Forelimb muscle (tissue), 1 donor: ENCODE results near the gene ZNF417. TPM values are rescaled to one million over a fixed set of nuclear protein-coding genes. Genes with fewer than 3 reads are reported as not detected.
"Not testable (repeated sequence)": the region's sequence is repeated elsewhere in the genome, so short reads cannot be mapped to it uniquely, and the experiment has no call there.

Source experiments
- DNase-seq: peaks from one replicate; pipeline ENCODE4 v3.0.0-alpha.2; 2013; ENCODE audit warnings: low read depth
- polyA plus RNA-seq: library from polyadenylated mRNA; unstranded; fragments of 120-200 nt; gene quantifications from one replicate; pipeline ENCODE4 v1.2.1, GENCODE V29; 2013; ENCODE audit not compliant: insufficient read length

Gene ZNF417
- polyA plus RNA-seq, result 14.2 TPM

DNA sequence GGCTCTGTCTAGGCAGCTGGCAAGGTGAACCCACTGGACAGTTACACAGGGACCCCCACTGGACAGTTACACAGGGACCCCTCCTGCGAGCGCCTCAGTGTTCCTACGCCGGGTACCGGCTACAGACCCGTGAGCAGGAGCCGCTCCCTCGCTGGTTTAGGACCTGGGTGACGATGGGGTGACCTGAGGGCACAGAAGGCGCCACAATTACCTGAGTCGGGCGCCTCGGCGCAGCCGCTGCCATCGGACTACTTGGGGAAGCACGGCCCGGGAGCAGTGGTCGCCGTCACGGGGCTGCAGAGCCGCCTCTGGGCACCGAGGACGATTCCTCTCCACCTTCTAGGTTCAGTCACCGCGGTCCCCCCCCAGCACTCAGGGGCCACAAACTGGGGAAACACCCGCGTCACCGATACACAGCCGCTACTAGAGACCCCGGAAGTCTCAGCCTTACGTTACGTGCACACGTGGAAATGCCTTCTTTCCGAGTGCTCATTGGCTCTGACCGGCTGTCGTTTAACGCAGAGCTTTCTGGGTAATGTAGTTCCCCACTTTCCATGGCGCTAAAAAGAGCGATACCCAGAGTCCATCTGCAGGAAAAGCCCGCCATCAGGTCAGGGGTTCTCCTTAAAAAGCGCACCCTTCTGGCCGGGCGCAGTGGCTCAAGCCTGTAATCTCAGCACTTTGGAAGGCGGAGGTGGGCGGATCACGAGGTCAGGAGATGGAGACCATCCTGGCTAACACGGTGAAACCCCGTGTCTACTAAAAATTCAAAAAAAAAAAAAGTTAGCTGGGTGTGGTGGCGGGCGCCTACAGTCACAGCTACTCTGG, at the start of gene ZNF417:
Gene ZNF417, minus strand, starts transcription at position 425 of the 828 bp plus-strand sequence. Its CDS starts 181 bp downstream, at position 244.
- peak; percentile 96 for DNase-seq

DNA sequence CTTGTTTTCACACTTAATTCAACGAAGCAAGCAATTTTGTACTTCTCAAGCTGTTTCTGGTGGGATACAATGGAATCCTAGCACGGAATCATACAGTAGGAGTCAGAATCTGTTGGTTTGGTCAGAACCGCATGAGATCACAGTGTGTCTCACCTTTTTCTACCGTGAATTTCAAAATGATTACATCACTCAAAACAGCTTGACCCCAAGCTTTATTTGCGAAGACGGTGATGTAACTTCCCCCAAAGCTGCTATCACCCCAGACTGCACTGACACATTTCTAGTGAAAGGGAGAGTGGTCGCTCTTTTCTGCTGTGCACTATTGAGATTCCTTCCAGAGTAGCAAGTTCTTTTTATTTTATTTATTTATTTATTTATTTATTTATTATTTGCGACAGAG, 48.4 kb upstream of the ZNF417 start:
- no peak for DNase-seq

DNA sequence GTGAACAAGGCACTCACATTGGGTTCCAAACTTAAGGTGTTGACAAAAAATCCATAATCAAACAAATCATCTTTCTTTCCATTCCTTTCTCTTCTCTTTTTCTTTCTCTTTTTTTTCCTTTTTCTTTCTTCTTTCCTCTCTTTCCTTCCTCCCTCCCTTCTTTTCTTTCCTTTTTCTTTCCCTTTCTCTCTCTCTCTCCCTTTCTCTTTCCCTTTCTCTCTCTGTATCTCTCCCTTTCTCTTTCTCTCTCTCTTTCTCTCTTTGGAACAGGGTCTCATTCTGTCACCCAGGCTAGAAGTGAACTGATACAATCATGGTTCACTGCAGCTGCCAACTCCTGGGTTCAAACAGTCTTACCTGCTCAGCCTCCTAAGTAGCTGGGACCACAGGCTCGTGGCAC, 45.4 kb upstream of the ZNF417 start:
- DNase-seq, result no peak

DNA sequence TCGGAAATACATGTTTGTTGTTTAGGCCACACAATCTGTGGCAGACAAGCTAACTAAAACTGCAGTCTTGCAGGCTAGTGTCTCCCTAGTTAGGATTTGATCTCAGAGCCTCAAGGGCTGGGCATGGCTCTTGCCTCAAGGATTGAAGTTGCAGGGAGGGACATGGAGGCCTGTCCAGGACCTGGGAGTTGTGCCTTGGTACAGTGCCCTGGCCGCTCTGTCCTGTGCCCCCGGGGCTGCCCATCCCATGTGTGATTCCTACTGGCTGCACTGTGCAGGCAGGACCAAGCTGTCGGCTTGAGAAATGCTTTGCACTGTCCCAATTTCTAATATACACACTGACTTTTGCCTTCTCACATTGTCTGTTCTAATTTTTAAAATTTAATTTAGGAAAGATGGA, 38.6 kb upstream of the ZNF417 start:
- DNase-seq, result no peak

DNA sequence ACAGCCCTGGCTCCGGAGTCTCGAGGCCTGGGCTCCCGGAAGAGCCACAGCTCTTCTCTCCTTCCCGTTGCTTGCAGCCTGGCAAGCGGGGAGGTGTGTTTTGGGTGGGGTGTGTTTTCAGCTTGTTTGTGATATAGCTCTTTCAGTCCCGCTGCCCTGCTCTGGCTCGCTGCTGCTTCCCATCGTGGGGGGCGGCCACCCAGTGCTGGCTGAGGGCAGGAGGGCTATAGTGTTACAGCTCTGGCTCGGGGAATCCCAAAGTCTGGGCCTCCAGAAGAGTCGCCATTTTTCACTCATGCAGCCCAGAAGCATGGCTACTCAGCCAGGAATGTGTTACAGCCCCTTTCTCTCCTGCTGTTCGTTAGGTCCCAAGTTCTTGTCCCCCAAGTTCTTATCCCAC, 33.3 kb upstream of the ZNF417 start:
- no peak for DNase-seq

DNA sequence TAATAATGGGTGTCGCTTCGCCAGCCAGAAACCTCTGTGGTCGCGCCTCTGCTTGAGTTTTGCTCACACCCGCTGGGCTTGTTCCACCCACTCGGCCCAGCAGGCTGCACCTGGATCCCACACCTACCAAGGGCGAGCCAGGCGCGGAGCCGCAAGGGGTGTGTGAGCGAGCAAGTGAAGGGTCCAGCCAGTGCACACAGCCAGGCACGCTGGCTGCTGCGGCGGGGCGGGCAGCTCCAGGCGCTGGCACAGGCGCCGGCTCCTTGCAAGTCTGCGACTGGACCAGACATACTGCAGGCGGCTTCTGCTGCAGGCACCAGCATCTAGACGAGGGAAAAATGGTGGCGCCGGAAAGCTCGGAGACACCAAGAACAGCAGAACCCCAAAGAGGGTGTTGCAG, 32.9 kb upstream of the ZNF417 start:
- no peak for DNase-seq

DNA sequence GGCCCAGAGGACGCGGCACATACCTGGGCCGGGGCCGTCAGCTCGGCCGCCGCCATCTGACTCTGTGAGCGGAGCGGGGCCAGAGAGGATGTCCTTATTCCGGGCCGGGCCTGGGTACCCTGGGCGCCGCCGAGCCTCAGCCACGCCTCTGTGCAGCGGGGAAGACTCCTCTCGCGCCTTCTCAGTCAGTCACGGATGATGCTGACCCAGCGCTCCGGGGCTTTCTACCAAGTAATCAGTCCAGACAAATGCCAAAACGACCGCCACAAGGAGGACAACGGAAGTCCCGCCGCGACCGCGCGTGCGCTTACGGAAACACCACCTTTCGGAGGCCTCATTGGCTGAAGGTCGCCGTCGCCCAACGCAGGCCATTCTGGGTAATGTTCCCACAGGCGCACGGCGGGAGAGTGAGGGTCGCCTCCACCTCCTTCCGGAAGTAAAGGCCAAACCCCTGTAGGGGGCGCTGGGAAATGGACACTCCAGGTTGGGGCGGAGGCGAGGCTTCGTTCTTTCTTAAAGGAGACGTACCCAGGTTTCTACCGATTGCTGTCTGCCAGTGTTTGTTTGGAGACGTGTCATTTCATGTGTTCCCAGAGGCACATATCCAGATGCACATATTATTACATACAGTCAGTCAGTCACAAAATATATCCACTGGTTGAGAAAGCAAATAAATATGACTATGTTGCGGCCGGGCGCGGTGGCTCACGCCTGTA, 31.2 kb upstream of the ZNF417 start, which contains the start of gene ZNF256:
Gene ZNF256, minus strand, starts transcription at position 288 of the 716 bp plus-strand sequence. Its CDS starts 232 bp downstream, at position 56.
- DNase-seq, result peak; percentile 92

DNA sequence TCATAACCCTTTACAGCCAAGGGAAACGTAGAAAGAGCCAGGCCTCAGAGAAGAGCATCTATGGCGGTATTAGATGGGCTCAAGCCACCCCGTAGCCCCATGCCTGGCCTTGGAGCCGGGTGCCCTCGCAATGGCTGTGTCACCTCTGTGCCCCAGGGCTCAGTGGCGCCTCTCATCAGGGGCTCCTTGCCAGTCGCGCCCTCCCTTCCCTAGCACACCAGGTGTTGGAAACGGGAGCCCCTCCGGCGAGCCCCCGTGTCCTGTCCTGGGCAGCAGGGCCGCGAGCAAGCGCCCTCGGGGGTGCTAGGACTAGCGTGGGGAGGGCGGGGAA, 30.7 kb upstream of the ZNF417 start:
- no peak for DNase-seq

DNA sequence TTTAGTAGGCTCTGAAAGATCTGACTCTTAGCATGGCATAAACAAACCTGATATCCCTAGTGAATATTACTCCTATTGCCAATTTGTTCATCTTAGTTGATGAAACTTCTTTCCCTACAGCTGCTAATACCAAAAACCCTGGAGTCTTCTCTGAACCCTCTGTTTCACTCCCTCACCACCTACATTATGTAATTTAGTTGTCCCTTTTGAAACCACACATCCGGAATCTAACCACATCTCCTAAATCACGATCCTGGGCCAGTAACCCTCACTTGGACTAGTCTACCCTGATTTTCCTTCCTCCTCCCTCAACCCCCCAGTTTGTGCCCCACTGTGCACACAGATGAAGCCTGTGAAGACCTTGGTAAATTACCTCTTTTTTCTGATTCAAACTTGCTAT, 29.9 kb upstream of the ZNF417 start:
- no peak for DNase-seq

DNA sequence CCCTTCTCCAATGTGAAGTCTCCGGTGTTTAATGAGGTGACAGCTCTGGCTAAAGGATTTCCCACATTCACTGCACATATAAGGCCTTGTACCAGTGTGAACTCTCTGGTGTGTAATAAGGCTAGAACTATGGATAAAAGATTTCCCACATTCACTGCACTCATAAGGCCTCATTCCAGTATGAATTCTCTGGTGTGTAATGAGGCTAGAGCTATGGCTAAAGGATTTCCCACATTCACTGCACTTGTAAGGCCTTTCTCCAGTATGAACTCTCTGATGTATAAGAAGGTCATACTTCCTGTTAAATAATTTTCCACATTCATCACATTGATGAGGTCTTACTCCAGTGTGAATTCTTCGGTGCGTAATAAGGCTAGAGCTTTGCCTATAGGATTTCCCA, 25.2 kb upstream of the ZNF417 start:
- DNase-seq, result no peak

DNA sequence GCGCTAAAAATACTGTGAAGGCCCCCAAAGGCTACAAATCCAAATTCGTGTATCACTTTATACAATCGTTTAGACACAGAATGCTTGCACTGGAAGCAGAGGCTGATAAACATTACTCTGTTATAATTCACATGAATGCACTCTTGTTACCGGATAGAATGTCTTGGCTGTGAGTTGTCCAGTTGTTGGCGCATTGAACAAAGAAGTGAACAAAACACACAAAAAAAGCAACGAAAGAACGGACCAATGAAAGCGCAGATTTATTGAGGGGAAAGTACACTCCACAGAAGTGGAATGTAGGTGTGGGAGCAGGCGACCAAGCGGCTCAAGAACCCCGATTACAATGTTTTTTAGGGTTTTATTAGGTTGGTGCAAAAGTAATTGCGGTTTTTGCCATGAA, 19.3 kb upstream of the ZNF417 start:
- DNase-seq, result no peak

DNA sequence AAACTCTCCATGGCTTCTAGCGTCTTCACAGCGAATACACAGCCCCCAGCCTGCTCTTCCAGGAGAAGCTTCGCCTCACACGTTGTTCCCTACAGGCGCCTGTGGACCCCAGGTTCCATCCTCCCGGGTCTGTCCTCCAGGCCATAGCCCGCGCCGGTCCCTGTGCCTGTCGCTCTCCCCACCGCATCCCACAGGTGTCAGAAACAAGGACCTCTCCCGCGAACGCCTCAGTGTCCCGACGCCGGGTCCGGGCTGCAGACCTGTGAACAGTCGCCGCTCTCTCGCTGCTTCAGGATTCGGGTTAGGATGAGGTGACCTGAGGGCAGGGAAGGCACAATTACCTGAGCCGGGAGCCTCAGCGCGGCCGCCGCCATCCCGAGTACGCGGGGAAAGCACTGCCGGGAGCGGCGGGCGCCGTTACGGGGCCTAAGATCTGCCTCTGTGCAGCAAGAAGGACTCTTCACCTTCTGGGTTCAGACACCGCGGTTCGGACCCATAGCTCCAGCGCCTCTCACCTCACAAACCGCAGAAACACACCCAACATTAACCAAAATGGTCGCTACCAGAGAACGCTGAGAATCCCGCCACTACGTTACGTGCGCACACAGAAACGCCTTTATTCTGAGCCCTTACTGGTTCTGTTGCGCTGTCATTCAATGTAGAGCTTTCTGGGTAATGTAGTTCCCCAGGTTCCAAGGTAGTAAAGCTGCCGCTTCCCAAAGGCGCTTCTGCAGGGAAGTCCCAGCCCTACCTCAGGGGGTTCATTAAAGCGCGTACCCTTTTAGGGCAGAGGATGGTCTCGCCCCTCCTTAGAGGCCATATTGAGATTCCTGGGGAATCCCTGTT, 18.7 kb upstream of the ZNF417 start, which contains the start of gene ZNF418:
Gene ZNF418, minus strand, starts transcription at position 583 of the 846 bp plus-strand sequence. CDS start 1,580 bp downstream, outside the sequence.
- DNase-seq, result peak; percentile 68

DNA sequence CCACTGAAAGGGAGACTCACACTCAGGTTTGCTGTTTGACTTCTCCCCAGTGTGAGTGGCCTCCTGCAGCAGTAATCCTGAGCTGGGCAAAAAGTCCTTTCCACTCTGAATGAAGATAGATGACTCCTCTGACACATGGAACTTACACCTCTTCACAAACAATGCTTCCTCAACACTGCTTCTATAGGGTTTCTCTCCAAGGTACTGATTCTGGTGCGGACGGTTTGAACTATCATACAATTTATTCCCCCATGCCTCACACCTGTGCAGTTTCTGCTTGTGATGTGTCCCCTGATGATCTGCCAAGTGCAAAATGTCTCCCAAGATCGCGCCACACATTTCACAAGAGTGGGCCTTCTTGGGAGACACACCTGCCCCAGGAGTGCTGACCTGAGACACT, 11.2 kb upstream of the ZNF417 start:
- no peak for DNase-seq

DNA sequence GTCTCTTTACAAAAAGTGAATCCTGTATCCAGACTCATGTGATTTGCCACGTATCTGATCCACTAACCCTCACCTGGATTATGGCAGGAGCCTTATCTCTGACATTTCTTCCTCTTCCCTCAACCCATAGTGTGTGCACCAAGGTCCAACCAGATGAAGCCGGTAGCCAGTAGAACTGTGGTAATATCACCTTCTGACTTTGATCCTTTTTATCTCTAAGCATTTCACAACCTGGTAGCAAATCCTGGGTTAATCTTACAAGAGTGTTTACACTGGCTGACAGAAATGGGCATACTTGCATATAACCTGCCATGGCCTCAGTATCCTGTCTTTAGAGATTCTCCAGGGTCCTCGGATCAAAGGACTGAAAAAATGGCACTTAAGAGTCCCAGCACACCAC, 1.9 kb downstream of the ZNF417 start:
- DNase-seq, result no peak

DNA sequence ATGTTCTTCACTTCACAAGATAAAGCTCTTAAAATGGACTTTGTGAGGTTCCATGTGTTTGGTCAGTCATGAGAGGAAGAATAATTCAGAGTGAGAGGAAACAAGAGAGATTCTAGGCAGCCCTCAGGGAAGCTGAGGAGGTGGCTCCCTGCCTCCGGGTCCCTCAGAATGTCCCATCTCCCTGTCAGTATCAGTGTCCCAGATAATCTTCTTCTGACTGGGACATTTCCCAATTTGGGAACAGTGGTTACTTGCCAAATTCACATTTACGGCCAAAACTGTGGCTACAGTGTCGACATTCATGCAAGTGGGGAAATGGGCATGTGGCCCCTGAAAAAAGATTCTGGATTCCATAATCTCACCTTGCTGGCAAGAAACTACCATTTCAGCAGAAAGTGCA, 9.0 kb downstream of the ZNF417 start:
- DNase-seq, result no peak

DNA sequence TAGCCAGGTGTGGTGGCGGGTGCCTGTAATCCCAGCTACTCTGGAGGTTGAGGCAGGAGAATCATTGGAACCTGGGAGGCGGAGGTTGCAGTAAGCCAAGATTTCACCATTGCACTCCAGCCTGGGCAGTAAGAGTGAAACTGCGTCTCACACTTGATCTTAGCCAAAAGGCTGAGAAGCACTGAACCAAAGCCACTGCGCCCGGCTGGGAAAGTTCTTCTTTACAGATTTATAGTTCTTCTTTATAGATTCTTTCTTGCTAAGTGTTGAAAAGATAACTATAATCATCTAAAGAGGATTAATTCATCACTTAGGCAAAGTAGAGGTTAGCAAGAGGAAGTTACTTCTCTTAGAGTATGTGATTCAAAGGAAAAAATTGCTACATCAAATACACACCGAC, 11.1 kb downstream of the ZNF417 start:
- DNase-seq, result no peak

DNA sequence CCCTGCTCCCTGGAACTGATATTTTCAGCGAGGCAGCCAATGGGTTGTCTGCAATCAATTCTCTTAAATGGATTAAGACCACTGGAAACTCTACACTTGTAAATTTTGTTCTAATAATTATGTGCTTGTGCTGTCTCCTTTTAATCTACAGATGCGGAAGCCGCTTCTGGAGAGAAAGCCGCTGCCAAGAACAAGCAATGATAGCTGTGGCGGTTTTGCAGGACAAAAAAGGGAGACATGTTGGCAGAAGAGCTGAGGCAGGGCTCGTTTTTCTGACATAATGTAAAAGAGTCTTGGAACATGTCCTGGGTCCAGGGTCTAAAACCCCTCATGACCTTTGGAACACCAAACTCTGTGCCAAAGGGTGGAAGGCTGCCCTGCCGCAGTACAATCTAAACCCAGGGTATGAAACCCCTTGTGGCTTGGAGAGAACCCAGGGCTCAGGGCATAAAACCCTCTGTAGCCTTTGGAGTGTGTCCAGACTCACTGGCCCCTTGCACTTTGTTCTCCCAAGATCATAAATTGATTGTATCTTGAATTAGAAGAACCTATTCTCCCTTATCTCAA, 12.7 kb downstream of the ZNF417 start:
- DNase-seq, result no peak

DNA sequence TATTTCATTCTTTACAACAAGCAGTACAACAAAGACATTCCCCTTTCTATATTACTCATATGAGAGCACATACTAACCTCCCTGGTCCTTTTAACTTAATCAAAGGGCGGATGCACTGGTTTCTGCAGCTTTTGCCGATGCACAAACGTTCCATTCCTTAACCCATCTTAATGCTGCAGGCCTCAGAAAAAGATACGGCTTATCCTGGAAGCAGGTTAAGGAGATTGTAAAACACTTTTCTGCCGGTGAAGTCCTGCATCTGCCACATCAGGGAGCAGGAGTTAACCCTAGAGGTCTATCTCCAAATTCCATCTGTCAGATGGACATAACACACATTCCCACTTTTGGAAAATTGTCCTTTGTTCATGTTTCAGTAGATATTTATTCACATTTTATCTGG, 16.1 kb downstream of the ZNF417 start:
- DNase-seq, result no peak

DNA sequence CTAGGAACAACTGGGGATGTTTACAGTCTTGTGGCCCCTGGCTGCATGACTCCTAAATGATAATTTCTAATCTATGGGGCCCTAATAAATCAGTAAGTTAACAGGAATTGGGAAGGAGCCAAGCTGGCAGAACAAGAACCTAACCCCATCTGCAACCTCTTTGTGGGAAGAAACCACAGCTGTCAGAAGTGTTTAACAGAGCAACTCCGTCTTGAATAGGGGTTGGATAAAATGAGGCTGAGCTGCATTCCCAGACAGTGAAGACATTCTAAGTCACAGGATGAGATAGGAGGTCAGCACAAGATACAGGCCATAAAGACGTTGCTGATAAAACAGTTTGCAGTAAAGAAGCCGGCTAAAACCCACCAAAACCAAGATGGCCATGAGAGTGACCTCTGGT, 25.7 kb downstream of the ZNF417 start:
- not testable (repeated sequence) for DNase-seq

DNA sequence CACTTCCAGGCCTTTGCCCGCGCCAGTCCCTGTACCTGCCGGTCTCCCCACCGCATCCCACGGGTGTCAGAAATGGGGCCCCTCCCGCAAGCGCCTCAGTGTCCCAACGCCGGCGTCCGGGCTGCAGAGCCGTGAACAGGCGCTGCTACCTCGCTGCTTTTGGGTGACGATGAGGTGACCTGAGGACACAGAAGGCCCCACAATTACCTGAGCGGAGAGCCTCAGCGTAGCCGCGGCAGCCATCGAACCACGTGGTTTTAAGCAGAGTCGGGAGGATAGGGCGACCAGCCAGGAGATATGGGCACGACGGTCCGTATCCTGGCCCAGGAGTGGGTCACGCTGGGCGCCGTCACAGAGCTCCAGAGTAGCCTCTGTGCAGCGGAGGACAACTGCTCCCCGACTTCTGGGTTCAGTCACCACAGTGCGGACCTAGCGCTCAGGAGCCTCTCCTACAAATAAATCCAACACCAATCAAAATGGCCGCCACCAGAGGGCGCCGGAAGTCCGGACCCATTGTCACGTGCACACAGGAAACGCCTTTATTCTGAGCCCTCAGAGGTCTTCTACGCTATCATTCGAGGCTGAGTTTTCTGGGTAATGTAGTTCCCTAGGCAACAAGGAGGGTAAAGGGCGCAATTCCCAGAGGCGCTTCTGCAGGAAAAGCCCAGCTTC, 27.7 kb downstream of the ZNF417 start, which contains the start of gene ZNF814:
Gene ZNF814, minus strand, starts transcription at position 478 of the 672 bp plus-strand sequence. Its CDS starts 235 bp downstream, at position 243.
- DNase-seq, result peak; percentile 31

DNA sequence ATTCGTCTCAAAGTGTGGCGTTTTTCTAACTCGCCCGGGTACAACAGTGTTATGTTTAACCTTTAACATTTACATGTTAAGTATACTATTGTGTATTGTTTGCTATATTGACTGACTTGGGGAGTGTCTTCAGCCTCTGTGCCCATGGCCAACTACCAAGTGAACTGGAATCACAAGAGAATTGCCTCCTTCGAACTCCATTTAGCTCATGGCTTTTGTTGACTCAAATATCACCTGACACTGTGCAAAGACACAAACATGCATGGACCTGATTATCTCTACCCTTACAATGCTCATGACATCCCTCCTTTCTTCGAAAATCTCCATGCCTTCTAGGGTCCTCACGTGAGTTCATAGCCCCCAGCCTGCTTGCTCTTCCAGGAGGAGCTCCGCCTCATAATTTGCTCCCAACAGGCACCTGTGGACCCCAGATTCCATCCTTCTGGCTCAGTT, 28.3 kb downstream of the ZNF417 start:
- DNase-seq, result no peak
